T-helper 1 cell treated with Interleukin-12 subunit alpha and Interleukin-12 subunit beta and Interleukin-4 antibody, amounts not matched to agents 30 ng/mL and 1 ng/mL, for 36 hours (primary cell): ENCODE data around the gene WDR91. TPM values are rescaled to one million over a fixed set of nuclear protein-coding genes. Genes with fewer than 3 reads are reported as not detected.

Source experiments
- intact Hi-C: fragments of 100-400 bp; cut with micrococcal nuclease; formaldehyde crosslinking; loops from one replicate; pipeline ENCODE4 v1.15.1; 2024
- total RNA-seq: library from RNA; stranded (reverse); gene quantifications from 2 replicates; pipeline ENCODE4 v1.2.3, GENCODE V29; 2022

Gene WDR91
- total RNA-seq, 1 donor from 2014 or later, result 19.4 TPM

DNA sequence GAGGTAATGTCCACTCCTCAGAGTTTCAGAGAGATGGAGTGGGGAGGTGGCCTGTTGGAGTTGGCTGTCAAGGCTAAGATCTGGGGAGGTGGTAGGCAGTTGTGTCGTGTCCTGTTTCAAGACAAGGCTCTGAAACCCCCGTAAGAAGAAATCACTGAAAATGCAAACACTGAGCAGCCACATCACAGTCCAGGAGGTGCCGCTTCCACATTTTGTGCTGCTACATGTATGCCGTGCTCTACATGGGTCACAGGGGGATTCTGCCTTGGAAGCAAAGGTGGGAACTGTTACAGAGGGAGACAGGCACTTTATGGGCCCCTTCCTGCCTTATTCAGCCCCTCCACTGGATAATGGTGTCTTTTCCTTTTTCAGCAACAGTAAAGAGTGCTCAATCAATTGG, 11.9 kb downstream of the WDR91 start:
- intact Hi-C loops, result no loop called here

DNA sequence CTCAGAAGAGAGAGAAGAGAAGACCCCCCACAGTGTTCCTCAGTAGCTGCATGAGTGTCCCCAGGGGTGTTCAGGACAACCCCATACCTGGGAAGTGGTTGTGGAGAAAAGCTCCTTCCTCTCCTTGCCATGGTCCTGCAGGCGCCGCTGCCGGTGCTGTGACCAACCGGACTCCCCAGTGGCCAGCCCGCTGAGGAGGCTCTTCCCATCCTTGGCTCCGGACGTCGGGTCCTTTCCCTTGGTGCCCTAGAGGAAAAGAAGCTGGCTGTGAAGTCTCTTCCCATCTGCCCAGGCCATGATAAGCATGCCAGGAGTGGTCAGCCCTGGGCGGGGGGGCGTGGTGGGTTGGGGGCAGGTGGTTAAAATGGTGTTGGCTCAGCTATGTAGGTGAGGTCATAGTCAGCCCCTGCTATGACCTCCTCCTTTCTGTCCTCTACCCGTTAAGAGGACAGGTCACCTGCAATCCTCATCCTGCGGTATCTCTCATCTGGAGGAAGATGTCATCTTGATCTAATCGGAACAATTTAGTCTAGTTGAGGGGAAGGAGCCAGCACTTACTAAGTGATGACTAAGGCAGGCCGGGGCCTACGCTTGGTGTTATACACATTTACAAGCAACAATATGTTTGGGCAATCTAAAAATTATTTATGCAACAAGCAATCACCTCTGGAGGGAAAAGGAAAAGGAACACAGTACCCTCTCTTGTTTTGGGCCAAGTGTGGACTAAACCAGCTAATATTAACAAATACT, 13.2 kb downstream of the WDR91 start:
- intact Hi-C loops, result no loop called here

DNA sequence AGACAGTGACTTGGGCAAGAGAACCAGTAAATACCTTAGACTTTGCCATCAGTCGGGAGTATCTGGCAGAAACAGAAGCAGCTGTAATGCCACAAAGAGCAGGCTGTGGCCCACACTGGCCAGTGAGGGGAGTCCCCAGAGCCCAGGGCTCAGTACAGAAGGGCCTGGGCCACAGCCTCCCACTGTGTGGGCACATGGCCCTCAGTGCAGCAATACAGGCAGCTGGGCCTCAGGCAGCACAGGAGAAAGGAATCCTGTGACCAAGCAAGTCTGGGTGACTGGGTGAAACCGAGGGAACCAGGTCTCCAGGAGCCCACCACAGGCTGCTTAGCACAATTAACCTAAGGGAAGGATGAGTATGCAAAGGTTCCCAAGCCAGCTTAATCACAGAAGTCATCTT, 14.0 kb downstream of the WDR91 start:
- intact Hi-C loops, result no loop called here

DNA sequence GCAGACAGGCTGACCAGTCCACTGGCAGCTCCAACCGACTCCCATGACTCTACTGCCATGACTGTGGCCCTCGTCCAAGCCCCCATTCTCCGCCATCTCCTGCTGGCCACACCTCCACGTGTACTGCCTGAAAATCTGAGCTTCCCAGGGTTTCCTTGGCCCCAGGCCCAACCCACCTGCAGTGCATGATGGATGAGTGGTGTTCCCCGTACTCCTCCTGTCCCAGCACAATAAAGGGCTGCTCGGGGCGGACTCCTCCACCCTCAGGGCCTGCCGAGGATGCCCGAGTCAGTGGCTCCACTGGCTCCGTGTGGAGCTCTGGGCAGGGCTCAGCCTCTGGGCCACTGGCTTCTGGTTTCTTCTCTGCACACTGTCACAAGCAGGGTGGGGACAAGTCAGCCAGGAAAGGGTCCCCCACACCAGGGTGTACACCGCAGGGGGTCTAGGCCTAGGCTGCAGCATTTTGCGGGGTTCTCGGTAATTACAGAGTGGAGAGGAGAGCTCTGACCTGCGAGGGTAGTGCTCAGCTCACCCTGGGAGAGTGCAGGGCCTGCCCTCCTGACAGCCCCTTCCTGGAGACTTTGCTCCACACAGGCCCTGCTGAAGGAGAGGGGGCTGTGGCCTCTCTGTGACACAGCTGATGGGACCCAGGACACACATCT, 15.2 kb downstream of the WDR91 start:
- intact Hi-C loops, result no loop called here

DNA sequence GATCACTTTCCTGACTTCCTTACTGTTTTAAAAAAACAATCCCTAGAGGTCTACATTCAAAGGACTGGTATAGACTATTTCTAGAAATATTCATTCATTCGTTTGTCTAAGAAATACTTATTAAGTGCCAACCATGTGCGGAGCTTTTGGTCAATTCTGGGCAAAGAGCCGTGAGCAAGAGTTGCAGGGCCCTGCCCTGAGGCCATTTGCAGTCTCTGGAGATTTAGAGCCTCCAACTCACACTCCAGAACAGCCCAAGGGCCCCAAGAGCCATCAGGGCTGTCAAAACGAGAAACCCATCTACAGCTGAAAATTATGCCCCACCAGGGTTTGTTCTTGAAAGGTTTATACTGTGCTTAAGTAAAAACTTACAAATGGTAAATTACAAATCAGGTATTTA, 16.2 kb downstream of the WDR91 start:
- intact Hi-C loops, result no loop called here

DNA sequence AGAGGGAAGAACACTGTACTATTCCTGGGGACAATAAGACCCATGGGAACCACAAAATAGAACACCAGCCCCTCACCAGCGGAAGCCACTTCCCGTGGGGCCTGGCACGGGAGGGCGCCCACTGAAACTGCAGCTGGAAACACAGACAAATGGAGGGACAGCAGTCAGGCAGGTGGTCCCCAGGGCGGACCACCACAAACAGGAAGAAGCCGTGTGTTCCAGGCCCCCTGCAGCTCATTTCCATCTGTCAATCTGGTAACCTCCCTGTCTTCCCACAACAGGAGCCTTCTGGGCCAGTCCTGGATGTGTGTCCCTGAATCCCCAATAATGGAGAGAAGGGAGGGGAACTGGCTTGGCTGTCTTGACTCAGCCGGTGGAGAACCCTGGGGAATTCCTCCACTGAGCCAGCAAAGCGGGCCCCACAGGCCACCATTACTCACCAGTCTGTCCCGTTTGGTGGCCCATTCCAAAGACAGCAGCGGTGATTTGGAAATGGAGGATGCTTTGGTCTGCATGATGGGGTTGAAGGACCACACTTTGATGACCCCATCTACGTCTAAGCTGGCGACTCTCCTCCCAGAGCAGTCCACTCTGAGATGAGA, 16.7 kb downstream of the WDR91 start:
- intact Hi-C loops, result no loop called here

DNA sequence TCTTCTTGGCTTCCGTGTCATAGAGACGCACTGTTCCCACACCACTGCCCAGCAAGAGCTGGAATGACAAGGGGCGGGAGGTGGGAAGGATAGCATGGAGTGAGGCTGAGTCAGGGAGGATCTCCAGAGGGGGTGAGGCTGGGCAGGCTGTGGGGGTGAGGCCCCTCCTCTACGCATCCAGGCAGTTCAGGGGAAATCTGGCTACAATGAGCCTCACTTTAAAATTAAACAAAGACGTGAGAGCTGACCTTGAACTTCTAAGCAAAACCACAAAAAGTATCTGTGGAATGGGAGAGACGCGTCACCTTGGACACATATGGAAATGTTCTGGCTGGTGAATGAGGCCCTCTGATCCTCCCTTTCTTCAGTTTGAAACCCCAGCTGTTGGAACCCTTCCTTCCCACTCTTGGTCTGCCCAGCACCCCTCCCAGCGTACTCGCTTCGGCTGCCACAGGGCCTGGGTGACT, 17.7 kb downstream of the WDR91 start:
- intact Hi-C loops, result no loop called here

DNA sequence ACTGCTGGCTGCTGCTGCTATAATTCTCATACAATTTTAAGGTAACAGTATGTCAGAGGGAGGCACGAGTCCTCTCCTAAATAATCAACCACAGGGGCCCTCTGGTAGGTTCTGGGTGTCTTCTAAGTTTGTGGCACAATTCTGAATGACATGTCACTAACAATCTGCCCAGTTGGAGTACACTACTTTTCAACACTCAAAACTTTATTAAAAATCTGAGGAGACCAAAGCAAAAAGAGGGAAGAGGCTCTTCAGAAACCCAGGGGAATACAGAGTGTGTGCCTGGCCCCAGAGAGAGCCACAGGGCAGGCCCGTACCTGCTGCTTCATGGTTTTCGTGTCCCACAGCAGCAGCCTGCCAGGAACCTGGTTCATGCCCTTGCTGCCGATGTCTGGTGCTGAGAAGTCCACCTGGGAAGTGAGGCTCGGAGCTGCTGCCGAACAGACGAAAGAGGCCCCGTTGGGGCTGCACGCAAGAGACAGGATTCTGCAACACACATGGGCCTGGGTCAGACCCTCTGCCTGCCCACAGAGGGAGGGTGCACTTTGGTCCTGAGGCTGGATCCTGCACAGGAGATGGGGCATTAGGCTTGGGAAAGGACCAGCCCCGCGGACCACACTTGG, 18.3 kb downstream of the WDR91 start:
- intact Hi-C loops, result no loop called here

DNA sequence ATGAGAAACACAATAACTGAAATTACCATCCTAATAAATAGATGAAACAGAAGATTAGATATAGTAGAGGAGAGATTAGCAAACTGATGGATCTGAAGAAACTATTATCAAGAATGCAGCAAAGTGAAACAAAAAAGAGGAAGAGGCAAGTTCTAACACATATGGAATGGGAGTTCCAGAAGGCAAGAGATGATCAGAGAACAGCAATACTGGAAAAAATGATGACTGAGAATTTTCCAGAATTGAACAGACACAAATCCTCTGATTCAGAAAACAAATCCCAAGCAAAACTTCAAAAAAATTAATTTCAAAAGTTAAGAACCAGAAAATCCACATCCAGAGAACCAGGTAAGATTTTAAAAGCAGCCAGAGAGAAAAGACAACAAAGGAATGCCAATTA, 20.6 kb downstream of the WDR91 start:
- intact Hi-C loops, result no loop called here

DNA sequence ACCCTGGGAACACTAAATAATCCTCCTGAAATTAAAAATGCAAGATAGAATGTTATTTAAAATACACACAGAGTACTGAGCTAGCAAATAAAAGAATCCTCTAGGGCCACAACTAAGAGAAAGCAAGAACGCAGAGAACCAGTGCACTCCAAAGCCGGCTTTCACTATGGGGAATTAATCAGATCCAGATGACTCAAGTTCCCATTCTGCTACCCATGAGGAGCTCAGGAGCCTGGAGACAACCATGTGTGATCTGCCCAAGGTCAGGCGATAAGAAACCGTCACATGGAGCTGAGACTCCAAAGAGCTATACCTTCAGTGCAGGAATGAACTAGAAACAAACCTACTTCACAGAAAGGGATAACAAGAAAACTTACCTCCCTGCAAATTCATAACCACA, 21.4 kb downstream of the WDR91 start:
- intact Hi-C loops, result no loop called here

DNA sequence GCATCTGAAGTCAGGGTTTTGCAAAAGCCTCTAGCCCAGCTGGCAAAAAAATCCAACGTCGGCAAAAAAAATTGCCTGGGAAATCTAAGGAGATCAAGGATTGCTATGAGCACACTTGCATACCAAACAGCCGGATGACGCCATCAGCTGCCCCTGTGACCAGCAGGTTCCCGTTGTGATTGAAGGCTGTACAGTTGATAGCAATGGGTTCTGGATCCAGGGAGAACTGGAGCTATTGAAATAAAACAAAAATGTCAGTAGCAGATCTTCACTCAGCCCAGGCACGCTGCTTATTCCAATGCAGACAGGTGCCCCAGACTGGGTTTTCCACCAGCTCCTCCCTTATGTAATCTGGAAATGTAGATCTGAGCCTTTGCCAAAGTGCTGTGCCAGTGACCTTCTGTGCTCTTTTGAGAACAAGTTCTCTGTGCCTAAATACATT, 22.1 kb downstream of the WDR91 start:
- intact Hi-C loops, result no loop called here

DNA sequence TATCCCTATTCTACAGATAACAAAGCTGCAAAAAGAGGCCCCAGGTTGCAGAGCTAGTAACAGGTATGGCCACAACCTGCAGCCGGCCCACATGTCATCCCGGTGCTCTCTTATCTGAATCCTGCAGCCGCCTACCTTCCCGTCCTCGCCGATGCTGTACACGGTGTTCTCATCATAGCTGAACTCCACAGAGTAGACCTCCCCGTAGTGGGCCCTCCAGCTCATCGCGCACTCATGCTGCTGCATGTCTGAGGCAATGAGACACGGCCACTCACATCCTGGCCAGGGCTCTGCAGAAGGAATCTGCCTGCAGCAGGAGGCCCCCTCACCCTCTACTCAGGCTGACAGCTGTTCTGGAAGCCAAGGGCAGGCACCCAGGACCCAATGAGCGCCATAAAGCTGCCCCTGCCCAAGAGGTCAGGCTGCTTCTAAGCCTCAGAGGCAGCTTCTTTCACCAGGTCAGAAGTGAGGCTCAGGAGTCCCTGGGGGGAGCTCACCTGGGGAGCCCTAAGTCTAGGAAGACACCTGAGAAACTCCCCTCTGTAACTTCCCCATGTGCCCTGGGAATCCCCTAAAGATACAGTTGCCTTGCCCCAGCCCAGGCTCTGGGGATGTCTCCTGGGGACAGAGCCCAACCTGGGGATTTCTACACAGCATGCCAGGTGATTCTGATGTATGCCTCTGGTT, 22.9 kb downstream of the WDR91 start:
- intact Hi-C loops, result no loop called here

DNA sequence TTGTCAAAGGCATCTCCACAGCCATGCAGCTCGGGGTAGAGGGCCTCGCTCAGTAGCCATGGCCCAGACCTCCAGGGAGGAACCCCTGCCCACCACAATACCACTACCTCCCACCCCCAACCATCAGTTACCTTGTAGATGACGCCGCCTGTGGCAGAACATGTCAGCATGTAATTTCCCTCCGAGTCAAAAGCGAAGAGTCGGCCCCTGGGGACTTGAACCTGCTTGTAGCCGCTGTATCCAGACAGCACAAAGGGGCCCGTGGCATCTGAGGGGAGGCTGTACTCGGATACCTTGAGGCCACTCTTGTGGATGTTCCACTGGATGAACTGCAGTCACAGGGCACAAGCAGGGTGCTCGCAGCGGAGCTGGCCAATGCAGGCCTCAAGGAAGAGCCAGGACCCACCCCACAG, 24.5 kb downstream of the WDR91 start:
- intact Hi-C loops, result no loop called here

DNA sequence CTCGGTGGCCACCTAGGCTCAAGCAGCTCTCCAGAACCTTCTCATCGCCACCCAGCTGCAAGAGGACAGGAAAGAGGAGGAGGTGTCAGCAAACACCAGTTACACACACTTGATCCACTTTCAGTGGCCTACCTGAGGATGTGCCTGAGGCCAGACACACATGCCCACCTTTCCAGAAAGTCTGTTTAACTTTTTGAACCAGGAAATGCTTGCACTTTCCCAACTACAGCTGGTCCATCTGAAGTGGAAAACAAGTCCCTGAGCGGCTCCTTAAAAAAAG, 25.1 kb downstream of the WDR91 start:
- intact Hi-C loops, result no loop called here

DNA sequence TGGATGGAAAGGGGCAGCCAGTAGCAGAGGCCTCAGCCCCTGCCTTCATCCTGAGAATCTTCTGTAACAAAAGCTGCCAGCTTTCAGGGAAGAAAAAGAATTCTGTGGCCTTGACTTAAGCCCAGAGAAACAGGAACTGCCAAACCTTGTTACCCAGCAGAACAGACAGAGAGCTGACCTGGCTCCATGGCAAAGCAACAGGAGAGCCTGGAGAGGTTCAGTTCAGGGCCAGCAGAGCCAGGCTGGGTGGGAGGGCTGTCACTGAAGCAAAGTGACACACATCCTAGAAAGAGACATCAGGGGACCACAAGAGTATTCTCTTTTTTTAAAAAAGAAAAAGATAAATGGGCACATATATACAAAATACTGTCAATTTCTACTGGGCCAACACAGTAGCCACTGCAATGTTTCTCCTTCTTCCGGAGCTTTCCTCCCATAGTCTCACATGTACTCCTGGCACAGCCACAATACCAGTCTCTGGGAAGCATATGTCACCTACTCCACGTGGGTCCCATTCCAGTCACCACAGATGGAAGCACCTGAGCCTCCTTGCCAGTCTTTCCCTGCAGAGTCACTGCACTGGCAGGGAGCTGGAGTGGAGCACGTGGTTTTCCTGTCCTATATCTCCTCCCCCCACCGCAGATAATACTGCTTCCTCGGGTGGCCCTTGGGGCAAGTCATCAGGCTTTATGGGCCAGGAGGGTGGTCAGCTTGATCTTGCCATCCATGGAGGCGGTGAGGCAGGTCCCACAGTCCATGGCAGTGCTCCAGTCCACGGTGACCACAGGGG, 25.7 kb downstream of the WDR91 start:
- intact Hi-C loops, result no loop called here

DNA sequence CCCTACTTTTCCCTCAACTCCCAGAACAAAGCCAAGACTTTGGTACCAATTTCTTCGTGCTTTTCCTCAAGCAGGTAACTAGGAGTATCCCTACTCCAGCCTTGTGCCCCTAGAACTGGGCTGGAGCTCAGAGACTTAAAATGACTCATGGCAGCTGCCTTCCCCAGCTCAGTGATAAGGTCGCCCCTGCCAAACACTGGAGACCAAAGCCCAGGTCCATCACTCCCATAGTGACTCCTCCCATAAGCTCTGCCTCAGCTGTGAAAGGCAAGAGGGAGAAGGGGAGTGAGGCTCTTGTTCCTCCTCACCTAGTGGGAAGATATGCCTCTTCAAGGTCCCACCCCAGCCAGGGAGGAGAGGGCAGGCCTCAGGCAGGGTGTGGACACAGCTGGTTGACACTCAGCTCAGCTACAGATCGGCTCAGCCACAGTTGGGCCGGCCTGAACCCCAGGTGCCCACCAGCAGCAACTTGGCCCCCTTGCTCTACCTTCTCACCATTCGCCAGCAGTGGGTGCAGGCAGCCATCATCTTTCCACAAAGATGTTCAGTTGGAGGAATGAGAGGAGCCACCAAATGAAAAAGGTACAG, 27.0 kb downstream of the WDR91 start:
- intact Hi-C loops, result no loop called here

DNA sequence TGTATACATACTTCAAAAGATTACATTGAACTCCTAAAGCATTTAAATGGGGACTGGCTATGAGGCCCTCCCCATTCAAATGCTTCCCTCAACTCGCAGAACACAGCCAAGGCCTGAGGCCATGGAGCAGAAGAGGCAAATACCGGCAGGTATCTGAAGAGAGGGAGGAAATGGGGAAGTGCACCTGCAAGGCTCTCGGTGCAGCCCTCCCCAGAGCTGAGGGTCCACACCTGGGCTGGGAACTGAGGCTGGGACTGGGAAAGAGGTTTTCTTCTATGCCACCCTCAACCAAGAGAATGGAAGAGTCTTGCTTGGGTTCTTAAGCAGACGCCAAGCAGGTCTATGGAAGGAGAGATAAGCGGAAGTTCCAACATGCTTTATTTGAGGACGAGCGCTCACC, 27.8 kb downstream of the WDR91 start:
- intact Hi-C loops, result no loop called here

DNA sequence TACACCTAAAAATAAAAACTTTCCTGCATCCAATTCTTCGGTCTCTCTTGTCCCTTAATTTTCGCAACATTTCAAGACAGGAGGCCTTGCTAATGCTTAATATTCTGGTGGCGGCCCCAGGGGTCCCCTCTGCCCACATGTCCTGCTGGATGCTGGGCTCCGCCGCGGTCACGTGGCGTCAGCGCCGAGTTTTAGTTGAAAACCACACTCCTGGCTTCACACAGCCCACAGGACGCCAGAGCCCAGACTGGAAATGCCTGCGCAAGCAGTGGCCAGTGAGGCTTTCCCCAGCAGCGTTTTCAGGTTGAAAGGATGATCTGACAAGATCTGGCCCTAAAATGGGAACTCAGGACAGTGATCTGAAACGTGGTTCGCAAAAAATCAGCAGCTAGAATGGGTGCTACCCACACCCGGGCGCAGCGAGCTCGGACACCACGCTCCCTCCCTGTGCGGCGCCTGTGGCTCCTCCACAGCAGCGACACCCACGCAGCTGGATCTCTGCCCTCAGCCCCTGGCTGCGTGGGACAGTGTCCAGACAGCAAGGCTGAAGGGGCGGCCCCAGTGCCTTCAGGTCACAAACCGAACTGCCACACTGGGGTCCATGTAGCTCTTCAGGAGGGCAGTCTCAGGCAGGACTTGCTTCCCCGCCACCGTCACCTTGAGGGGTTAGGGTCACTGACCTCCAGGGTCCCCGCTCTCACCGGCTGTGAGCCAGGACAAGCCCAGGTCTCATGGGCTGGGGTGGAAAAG, 29.2 kb downstream of the WDR91 start:
- intact Hi-C loops, result no loop called here

DNA sequence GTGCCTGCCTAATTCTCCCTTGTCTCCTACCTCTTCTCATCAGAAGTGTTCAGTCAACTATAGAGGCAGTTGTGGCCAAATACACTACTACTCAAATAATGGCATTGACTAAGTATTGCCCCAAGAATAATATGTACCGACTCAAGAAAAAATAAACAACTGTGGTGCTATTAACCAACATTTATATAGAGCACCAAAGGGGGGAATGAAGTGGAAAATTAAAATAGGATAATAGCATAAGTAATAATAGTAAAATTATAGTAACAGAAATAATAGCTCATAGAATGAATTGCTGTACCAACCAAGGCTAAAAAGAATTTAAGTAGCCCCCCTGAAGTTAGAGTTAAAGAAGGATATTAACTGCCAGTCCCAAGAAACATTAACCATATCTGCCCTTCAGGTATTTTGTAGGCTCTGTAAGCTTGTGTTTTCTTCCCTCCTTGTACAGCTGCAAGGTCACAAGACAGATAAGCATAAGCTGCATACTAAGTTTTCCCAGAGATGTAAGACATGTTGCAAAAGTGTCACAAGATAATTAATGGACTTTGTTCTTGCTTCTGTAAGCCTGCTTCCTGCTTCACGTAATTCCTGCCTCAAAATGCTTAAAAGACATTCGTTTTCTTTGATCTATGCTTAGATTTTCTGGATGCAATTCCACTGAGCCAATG, 29.9 kb downstream of the WDR91 start:
- intact Hi-C loops, result no loop called here
